Fibroblast of the aortic adventitia (primary cell): Measurements from ENCODE around the gene PCNA. TPM values are rescaled to one million over a fixed set of nuclear protein-coding genes. Genes with fewer than 3 reads are reported as not detected.
"Not testable (repeated sequence)": the region's sequence is repeated elsewhere in the genome, so short reads cannot be mapped to it uniquely, and the experiment has no call there.

Experiments
- DNase-seq: peaks from one replicate; pipeline ENCODE4 v3.0.0-alpha.2; 2010; ENCODE audit warnings: low read depth
- H3K4me3 ChIP-seq: 2 replicates; pipeline ENCODE4 v1.5.1; 2011; ENCODE audit warnings: low read depth, mild to moderate bottlenecking, control low read depth, low read length, moderate library complexity
- total RNA-seq: library from RNA; depleted of rRNA; stranded (reverse); fragments of >200 nt; gene quantifications from 2 replicates; pipeline ENCODE4 v1.2.3, GENCODE V29; 2012; ENCODE audit warnings: low replicate concordance
- TF ChIP-seq, protein P1 (sequence below): IDR thresholded peaks from 2 replicates; pipeline ENCODE4 v1.5.1; 2011; ENCODE audit warnings: mild to moderate bottlenecking, low read length, control low read depth, inconsistent platforms; ENCODE audit not compliant: insufficient read depth

Gene PCNA
- total RNA-seq, 1 donor = 307 TPM

DNA sequence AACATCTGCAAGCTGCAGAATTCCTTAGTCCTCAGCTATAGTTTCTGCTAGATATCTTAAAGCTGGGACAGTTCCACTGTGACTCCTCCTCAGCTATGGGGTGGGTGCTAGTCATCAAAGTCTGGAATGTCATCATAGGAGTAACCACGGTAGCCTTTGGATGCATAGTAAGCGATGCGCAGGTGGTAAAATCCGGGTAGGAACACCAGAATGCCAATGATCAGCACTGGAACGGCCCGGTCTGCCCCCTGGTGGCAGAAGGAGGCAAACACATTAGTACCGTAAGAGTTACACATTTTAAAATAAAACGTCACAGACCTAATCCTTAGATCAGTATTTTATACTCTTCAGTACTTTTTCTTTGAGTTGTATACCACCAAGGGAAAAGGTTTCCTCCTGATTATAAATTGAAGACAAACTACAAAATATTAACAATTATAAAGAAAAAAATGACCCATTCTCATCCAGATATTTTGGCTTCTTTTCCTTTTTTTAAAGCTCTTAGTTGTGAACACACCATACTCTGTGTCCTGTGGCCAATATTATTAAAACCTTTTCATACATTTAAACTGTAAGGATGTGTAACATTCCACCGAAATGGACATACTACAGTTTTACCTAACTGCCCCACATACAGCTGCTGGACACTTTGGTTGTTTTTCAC, 18.9 kb downstream of the PCNA start:
- peak; percentile 72 for DNase-seq
- TF ChIP-seq, protein P1, sequence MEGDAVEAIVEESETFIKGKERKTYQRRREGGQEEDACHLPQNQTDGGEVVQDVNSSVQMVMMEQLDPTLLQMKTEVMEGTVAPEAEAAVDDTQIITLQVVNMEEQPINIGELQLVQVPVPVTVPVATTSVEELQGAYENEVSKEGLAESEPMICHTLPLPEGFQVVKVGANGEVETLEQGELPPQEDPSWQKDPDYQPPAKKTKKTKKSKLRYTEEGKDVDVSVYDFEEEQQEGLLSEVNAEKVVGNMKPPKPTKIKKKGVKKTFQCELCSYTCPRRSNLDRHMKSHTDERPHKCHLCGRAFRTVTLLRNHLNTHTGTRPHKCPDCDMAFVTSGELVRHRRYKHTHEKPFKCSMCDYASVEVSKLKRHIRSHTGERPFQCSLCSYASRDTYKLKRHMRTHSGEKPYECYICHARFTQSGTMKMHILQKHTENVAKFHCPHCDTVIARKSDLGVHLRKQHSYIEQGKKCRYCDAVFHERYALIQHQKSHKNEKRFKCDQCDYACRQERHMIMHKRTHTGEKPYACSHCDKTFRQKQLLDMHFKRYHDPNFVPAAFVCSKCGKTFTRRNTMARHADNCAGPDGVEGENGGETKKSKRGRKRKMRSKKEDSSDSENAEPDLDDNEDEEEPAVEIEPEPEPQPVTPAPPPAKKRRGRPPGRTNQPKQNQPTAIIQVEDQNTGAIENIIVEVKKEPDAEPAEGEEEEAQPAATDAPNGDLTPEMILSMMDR = peak; percentile 82
- H3K4me3 ChIP-seq = no peak overlapping the region

DNA sequence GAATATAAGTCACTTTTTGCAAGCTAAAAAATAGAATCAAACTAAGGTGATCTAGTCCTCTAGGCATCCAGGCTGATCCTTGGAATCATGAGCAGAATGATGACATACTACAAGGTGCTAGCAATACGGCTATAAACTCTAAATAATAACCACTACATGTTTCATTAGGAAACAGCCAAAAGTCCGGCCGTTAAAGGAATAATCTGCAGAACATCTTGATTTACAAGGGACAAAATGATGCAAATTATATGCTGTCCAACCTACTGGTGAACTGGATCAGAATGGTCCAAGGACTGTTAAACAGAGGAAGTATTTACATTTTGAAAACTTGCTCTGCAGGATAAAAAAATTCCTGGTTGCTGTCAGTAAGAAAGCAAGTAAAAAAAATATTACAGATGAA, 19.8 kb downstream of the PCNA start:
- not testable (repeated sequence) for DNase-seq, H3K4me3 ChIP-seq

DNA sequence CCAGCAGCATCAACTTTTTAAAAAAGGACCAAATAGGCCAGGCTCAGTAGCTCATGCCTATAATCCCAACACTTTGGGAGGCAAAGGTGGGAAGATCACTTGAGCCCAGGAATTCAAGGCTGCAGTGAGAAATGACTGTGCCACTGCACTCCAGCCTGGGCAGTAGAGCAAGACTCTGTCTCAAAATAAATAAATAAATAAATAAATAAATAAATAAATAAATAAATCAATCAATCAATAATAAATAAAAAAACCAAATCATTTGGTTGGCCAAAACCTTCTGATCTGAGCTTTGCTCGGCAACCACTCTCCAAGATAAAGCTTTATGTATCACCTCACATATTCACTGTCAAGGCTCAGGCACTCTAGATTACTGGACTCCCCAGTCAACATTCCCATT, 20.7 kb downstream of the PCNA start:
- not testable (repeated sequence) for H3K4me3 ChIP-seq, DNase-seq

DNA sequence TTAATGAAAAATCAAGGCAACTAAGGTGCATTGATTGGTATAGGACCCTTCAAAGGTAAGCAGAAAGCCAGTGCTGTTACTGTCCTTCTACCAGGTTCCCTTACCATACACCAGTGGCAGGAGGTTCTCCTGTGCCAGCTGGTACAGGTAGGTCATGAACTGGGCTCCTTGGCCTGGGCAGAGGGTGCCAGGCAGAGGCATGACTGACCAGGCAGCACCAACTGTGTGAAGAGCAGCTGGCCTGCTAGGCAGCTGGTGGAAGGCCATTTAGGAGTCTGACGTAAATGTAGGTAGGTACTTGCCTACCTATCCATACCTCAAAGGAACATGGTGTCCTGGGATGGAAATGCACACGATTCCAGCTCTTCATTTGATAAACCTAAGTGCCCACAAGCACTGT, 23.3 kb downstream of the PCNA start:
- DNase-seq = no peak
- TF ChIP-seq, protein P1 = no peak
- H3K4me3 ChIP-seq = no peak overlapping the region

DNA sequence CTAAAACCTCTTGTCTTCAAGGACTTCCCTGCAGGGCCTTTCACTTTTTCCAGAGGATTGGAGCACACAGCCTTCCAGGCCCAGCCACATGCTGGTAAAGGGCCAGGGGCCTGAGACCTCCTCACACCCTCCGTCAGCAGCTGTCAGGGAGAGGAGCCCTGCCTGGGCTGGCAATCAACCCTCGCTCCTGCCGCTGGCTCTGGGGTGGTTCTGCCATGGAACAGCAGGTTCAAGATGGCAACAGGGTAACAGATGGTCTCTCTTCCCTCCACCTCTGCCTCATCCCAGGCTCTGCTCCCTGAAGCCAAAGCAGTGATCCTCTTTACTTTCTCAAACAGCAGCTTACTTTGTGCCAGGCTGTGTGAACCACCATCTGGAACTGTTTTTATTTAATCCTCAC, 23.8 kb downstream of the PCNA start:
- TF ChIP-seq, protein P1 = no peak
- H3K4me3 ChIP-seq = no peak overlapping the region
- DNase-seq = no peak

DNA sequence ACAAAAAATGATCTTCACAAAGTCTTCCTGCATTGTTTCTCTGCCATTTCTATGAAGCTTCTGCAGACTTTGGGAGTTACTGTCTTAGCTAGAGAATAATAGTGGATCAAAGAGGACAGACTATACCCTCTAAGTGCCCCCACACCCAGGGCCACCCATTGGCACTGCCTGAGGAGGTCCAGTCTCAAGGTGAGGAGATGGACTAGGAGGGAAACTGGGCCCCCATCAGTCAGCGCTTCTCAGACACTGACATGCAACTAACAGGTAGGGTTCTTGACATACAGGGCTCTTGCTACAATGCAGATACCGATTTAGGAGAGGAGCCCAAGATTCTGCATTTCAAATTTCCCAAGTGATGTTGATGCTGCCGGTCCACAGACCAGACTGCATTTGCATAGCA, 24.3 kb downstream of the PCNA start:
- H3K4me3 ChIP-seq = no peak overlapping the region
- no peak for DNase-seq
- TF ChIP-seq, protein P1 = no peak

DNA sequence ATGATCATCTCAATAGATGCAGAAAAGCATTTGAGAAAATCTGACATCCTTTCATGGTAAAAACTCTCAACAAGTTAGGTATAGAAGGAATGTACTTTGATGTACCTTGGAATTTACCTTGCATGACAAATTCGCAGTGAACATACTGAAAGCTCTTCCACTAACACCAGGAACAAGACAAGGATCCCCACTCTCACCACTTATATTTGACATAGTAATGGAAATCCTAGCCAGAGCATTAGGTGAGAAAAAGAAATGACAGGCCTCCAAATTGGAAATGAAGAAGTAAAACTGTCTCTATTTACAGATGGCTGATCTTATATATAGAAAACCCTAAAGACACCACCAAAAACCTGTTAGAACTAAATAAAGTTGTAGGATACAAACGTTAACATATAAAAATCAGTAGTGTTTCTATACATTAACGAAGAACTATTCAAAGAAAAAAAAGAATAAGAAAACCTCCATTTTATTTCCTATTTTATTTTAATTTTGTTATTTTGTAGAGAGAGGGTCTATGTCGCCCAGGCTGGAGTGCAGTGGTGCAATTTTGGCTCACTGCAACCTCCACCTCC, 26.9 kb downstream of the PCNA start:
- H3K4me3 ChIP-seq = no peak overlapping the region
- TF ChIP-seq, protein P1 = no peak
- DNase-seq = no peak

DNA sequence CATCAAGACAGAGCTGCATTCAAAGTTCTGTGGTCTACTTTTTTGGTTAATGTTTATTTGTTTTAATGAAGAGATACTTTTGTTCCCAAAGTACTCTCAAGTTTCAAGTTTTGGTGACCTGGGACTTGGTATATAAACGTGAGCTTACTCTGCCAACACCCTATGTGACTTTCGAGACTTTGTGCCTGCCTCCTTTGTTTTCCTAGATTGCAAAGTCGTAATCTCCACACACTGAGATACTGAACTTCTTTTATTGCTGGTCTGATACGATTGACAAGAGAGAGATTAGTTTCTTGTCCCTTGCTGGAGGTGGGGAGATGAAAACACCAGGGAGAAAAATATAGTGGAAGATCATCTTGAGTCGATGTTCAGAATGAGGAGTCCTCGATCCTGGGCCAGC, 27.9 kb downstream of the PCNA start:
- TF ChIP-seq, protein P1 = no peak
- H3K4me3 ChIP-seq = no peak overlapping the region
- no peak for DNase-seq
